Nephron progenitor cell (in vitro differentiated cells): ENCODE measurements around the gene DDX55.

ENCODE experiments used
- DNase-seq: peaks from one replicate; pipeline ENCODE4 v3.0.0; 2021
- H3K27ac Mint-ChIP-seq: 2 replicates; pipeline ENCODE4 v1.8.0; 2021; ENCODE audit warnings: mild to moderate bottlenecking, moderate library complexity, mixed read lengths
- H3K27me3 Mint-ChIP-seq: 2 replicates; pipeline ENCODE4 v1.8.0; 2021; ENCODE audit warnings: mild to moderate bottlenecking, low read depth, mixed read lengths; ENCODE audit not compliant: poor library complexity
- H3K36me3 Mint-ChIP-seq: 2 replicates; pipeline ENCODE4 v1.8.0; 2021; ENCODE audit warnings: low read depth, mixed read lengths
- H3K4me1 Mint-ChIP-seq: 2 replicates; pipeline ENCODE4 v1.8.0; 2021; ENCODE audit warnings: mixed read lengths
- H3K4me3 Mint-ChIP-seq: 2 replicates; pipeline ENCODE4 v1.8.0; 2021; ENCODE audit warnings: mild to moderate bottlenecking, moderate library complexity, mixed read lengths
- H3K9me3 Mint-ChIP-seq: 2 replicates; pipeline ENCODE4 v1.8.0; 2021; ENCODE audit warnings: mild to moderate bottlenecking, moderate library complexity, mixed read lengths
- CTCF ChIP-seq: fragments of 200-600 bp; sonication (generic); IDR thresholded peaks from 2 replicates; pipeline ENCODE4 v1.5.0; 2021; ENCODE audit warnings: antibody characterized with exemption

DDX55 gene

GRCh38 chr12:123655420-123655819 lies 53.5 kb downstream of the DDX55 start:
- Mint-ChIP-seq H3K27me3 (no peaks in the 10 kb centered on the region), H3K27ac (no peak overlapping the region), H3K36me3 (peaks cover 39% of the 10 kb centered on the region), H3K4me1 (no peaks in the 10 kb centered on the region), H3K4me3 (no peak overlapping the region), H3K9me3 (no peaks in the 10 kb centered on the region)
- DNase-seq, result no peak
- TF ChIP-seq CTCF, result no peak

- Mint-ChIP-seq H3K27me3 (no peaks in the 10 kb centered on the region), H3K4me3 (no peak overlapping the region), H3K9me3 (no peaks in the 10 kb centered on the region), H3K4me1 (no peaks in the 10 kb centered on the region), H3K27ac (no peak overlapping the region), H3K36me3 (peaks cover 38% of the 10 kb centered on the region)
- no peak for DNase-seq
- no peak for TF ChIP-seq CTCF
These were observed 54.5 kb downstream of the DDX55 start for GRCh38 chr12:123656392-123656791.

- no peaks in the 10 kb centered on the region for H3K27me3 Mint-ChIP-seq
- H3K36me3 Mint-ChIP-seq, result peaks cover 33% of the 10 kb centered on the region
- no peaks in the 10 kb centered on the region for H3K9me3 Mint-ChIP-seq
- DNase-seq, result no peak
- H3K4me1 Mint-ChIP-seq, result no peaks in the 10 kb centered on the region
- TF ChIP-seq CTCF, result no peak
- H3K27ac Mint-ChIP-seq, result no peak overlapping the region
- H3K4me3 Mint-ChIP-seq, result no peak overlapping the region
These were observed 55.3 kb downstream of the DDX55 start for GRCh38 chr12:123657211-123657610.

GRCh38 chr12:123659996-123660727 lies 58.3 kb downstream of the DDX55 start:
- Mint-ChIP-seq H3K9me3 (peaks cover 15% of the 10 kb centered on the region), H3K27me3 (peaks cover 4% of the 10 kb centered on the region), H3K4me3 (no peak overlapping the region), H3K4me1 (no peaks in the 10 kb centered on the region), H3K36me3 (peaks cover 41% of the 10 kb centered on the region), H3K27ac (peak overlapping the region; percentile 61)
- no peak for DNase-seq
- TF ChIP-seq CTCF, result no peak

GRCh38 chr12:123667771-123668170 lies 65.9 kb downstream of the DDX55 start:
- TF ChIP-seq CTCF, result no peak
- H3K36me3 Mint-ChIP-seq, result peaks cover 24% of the 10 kb centered on the region

More at GRCh38 chr12:123667771-123668170, 65.9 kb downstream of the DDX55 start:
- Mint-ChIP-seq H3K4me1 (peaks cover 11% of the 10 kb centered on the region), H3K4me3 (no peak overlapping the region), H3K27me3 (peaks cover 7% of the 10 kb centered on the region), H3K9me3 (peaks cover 15% of the 10 kb centered on the region), H3K27ac (no peak overlapping the region)
- DNase-seq, result no peak
